Astrocyte (in vitro differentiated cells and primary cell): ENCODE results near the gene ARHGAP26. TPM values are rescaled to one million over a fixed set of nuclear protein-coding genes. Genes with fewer than 3 reads are reported as not detected.

Experiments used
- DNase-seq: peaks from one replicate; pipeline ENCODE4 v3.0.0-alpha.2; 2010; ENCODE audit warnings: low read depth
- FAIRE-seq: peaks from 2 replicates; lab custom pipeline; 2011; peaks lifted over from hg19 to GRCh38; lab: Jason Lieb, UNC
- H2AFZ ChIP-seq: 2 replicates; pipeline ENCODE4 v1.6.0; 2012; ENCODE audit warnings: low read depth, low read length, inconsistent platforms
- H3K27ac ChIP-seq: 2 replicates; pipeline ENCODE4 v1.5.1; 2011; ENCODE audit warnings: low read depth, low read length, inconsistent platforms
- H3K27me3 ChIP-seq: 2 replicates; pipeline ENCODE4 v1.6.0; 2011; ENCODE audit warnings: low read length, inconsistent platforms; ENCODE audit not compliant: insufficient read depth
- H3K36me3 ChIP-seq: 2 replicates; pipeline ENCODE4 v1.5.1; 2011; ENCODE audit warnings: low read length, inconsistent platforms; ENCODE audit not compliant: insufficient read depth
- H3K4me1 ChIP-seq: 2 replicates; pipeline ENCODE4 v1.5.1; 2011; ENCODE audit warnings: low read length, inconsistent platforms; ENCODE audit not compliant: insufficient read depth
- H3K4me2 ChIP-seq: 2 replicates; pipeline ENCODE4 v1.6.0; 2012; ENCODE audit warnings: low read length, inconsistent platforms
- H3K4me3 ChIP-seq: 2 replicates; pipeline ENCODE4 v1.5.1; 2011; ENCODE audit warnings: low read depth, mild to moderate bottlenecking, low read length, inconsistent platforms; ENCODE audit not compliant: insufficient read depth
- H3K79me2 ChIP-seq: 2 replicates; pipeline ENCODE4 v1.6.0; 2012; ENCODE audit warnings: mild to moderate bottlenecking, low read length, inconsistent platforms; ENCODE audit not compliant: insufficient read depth
- H3K9ac ChIP-seq: 2 replicates; pipeline ENCODE4 v1.6.0; 2012; ENCODE audit warnings: mild to moderate bottlenecking, low read length, inconsistent platforms
- H3K9me3 ChIP-seq: 2 replicates; pipeline ENCODE4 v1.5.1; 2012; ENCODE audit warnings: low read depth, mild to moderate bottlenecking, low read length, inconsistent platforms; ENCODE audit not compliant: insufficient read depth
- H4K20me1 ChIP-seq: 2 replicates; pipeline ENCODE4 v1.6.0; 2012; ENCODE audit warnings: low read length, inconsistent platforms; ENCODE audit not compliant: insufficient read depth
- H3K27ac Mint-ChIP-seq: one replicate; pipeline ENCODE4 v1.8.0; 2021; ENCODE audit warnings: mild to moderate bottlenecking, mixed read lengths; ENCODE audit not compliant: unreplicated experiment
- H3K27me3 Mint-ChIP-seq: one replicate; pipeline ENCODE4 v1.8.0; 2021; ENCODE audit warnings: low read depth, mixed read lengths; ENCODE audit not compliant: unreplicated experiment
- H3K36me3 Mint-ChIP-seq: one replicate; pipeline ENCODE4 v1.8.0; 2021; ENCODE audit warnings: low read depth, mixed read lengths; ENCODE audit not compliant: unreplicated experiment
- H3K4me1 Mint-ChIP-seq: one replicate; pipeline ENCODE4 v1.8.0; 2021; ENCODE audit warnings: low read depth, mixed read lengths; ENCODE audit not compliant: unreplicated experiment
- H3K4me3 Mint-ChIP-seq: one replicate; pipeline ENCODE4 v1.8.0; 2021; ENCODE audit warnings: mild to moderate bottlenecking, moderate library complexity, mixed read lengths; ENCODE audit not compliant: unreplicated experiment
- H3K9me3 Mint-ChIP-seq: one replicate; pipeline ENCODE4 v1.8.0; 2021; ENCODE audit warnings: mild to moderate bottlenecking, mixed read lengths; ENCODE audit not compliant: unreplicated experiment
- EZH2 ChIP-seq: IDR thresholded peaks from 2 replicates; pipeline ENCODE4 v1.6.1; 2012; ENCODE audit warnings: mild to moderate bottlenecking, low read length, inconsistent platforms; ENCODE audit not compliant: insufficient read depth
- total RNA-seq: library from RNA; stranded (reverse); gene quantifications from 2 replicates; pipeline ENCODE4 v1.2.1, GENCODE V29; 2021
- TF ChIP-seq, protein P1 (sequence below): IDR thresholded peaks from 2 replicates; pipeline ENCODE4 v1.5.1; 2011; ENCODE audit warnings: low read depth, mild to moderate bottlenecking, inconsistent platforms, low read length, moderate library complexity; ENCODE audit not compliant: insufficient read depth

Gene ARHGAP26
- total RNA-seq, 1 donor from 2014 or later = 5.6 TPM

DNA sequence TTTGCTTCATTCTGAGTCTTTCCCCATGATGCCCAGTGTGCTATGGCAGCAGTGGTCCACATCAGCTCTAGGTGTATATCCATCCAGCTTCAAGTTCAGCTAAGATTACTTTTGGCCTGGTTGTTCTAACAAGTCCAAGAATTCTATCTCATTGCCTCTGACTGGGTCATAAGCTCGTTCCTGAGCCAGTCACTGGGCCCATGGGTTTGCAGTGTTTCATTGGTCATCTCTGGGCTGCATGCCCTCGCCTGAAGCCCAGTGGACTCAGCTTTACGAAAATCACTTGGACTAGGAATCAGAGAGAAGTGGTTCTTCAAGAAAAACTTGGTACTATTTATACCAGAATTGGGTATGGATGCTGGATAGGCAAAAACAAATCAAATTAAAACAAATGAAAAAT, 16.1 kb upstream of the ARHGAP26 start:
- Histone ChIP-seq H3K27me3 (no peaks in the 10 kb centered on the region), H2AFZ (no peak overlapping the region), H3K9me3 (no peaks in the 10 kb centered on the region), H3K27ac (no peak overlapping the region), H3K4me2 (no peak overlapping the region), H4K20me1 (no peaks in the 10 kb centered on the region), H3K4me3 (no peak overlapping the region), H3K4me1 (peaks cover 6% of the 10 kb centered on the region), H3K36me3 (no peaks in the 10 kb centered on the region), H3K9ac (no peak overlapping the region), H3K79me2 (no peaks in the 10 kb centered on the region)
- Mint-ChIP-seq H3K27ac (no peak overlapping the region), H3K27me3 (peaks cover 13% of the 10 kb centered on the region), H3K9me3 (peaks cover 4% of the 10 kb centered on the region), H3K36me3 (no peaks in the 10 kb centered on the region), H3K4me1 (peaks cover 14% of the 10 kb centered on the region), H3K4me3 (no peak overlapping the region)
- no peak for TF ChIP-seq EZH2
- TF ChIP-seq, protein P1, sequence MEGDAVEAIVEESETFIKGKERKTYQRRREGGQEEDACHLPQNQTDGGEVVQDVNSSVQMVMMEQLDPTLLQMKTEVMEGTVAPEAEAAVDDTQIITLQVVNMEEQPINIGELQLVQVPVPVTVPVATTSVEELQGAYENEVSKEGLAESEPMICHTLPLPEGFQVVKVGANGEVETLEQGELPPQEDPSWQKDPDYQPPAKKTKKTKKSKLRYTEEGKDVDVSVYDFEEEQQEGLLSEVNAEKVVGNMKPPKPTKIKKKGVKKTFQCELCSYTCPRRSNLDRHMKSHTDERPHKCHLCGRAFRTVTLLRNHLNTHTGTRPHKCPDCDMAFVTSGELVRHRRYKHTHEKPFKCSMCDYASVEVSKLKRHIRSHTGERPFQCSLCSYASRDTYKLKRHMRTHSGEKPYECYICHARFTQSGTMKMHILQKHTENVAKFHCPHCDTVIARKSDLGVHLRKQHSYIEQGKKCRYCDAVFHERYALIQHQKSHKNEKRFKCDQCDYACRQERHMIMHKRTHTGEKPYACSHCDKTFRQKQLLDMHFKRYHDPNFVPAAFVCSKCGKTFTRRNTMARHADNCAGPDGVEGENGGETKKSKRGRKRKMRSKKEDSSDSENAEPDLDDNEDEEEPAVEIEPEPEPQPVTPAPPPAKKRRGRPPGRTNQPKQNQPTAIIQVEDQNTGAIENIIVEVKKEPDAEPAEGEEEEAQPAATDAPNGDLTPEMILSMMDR = no peak
- FAIRE-seq (peak; percentile 9), DNase-seq (no peak)

DNA sequence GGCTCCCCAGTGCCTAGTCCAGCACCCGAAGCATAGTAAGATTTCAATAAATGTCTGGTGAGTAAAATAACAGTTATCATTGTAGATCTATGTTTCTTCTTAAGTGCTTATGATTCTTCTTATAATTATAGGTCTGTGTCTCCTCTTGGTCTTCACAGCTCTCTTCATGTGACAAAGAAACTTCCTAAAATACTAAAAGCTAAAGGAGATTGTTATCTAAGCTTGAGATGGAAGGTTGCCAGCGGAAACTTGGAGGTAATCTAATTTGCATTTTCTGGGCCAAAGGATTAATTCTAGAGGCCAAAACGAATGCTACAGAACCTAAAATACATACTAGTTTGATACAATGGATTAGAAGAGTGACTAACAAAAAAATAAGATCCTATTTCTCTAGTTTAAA, 13.6 kb upstream of the ARHGAP26 start:
- Mint-ChIP-seq H3K27me3 (peaks cover 13% of the 10 kb centered on the region), H3K4me3 (no peak overlapping the region), H3K4me1 (peaks cover 1% of the 10 kb centered on the region), H3K9me3 (peaks cover 4% of the 10 kb centered on the region), H3K27ac (no peak overlapping the region), H3K36me3 (no peaks in the 10 kb centered on the region)
- DNase-seq (no peak), FAIRE-seq (no peak)
- Histone ChIP-seq H3K79me2 (no peaks in the 10 kb centered on the region), H4K20me1 (no peaks in the 10 kb centered on the region), H2AFZ (no peak overlapping the region), H3K4me1 (no peaks in the 10 kb centered on the region), H3K9ac (no peak overlapping the region), H3K4me2 (no peak overlapping the region), H3K27me3 (no peaks in the 10 kb centered on the region), H3K4me3 (no peak overlapping the region), H3K9me3 (no peaks in the 10 kb centered on the region), H3K36me3 (no peaks in the 10 kb centered on the region), H3K27ac (no peak overlapping the region)
- TF ChIP-seq, protein P1 = no peak
- TF ChIP-seq EZH2 = no peak

DNA sequence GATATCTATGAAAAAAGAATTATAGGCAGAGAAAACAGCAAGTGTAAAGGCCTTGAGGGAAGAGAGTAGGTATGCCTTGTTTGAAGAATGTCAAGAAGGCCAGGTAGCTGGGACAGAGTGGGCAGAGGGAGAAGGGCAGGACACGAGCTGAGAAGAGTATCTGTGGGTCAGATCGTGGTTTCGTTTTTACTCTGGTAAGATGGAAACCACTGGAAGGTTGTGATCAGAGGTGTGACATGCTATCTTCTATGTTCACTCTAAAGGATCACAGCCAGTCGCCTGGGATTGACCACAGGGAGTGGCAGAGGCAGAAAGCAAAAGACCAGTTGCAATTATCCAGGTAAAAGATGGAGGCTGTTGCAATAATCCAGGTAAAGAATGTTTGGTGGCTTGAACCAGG, 12.6 kb upstream of the ARHGAP26 start:
- Mint-ChIP-seq H3K9me3 (peaks cover 4% of the 10 kb centered on the region), H3K27ac (no peak overlapping the region)

More for the DNA sequence above, 12.6 kb upstream of the ARHGAP26 start:
- Histone ChIP-seq H3K4me3 (no peak overlapping the region), H3K36me3 (no peaks in the 10 kb centered on the region), H3K27me3 (no peaks in the 10 kb centered on the region), H3K9ac (no peak overlapping the region), H3K4me1 (no peaks in the 10 kb centered on the region), H3K79me2 (no peaks in the 10 kb centered on the region), H4K20me1 (no peaks in the 10 kb centered on the region), H3K9me3 (no peaks in the 10 kb centered on the region), H2AFZ (no peak overlapping the region), H3K4me2 (no peak overlapping the region), H3K27ac (no peak overlapping the region)
- H3K27me3 Mint-ChIP-seq = peaks cover 13% of the 10 kb centered on the region
- FAIRE-seq = no peak
- H3K36me3 Mint-ChIP-seq = no peaks in the 10 kb centered on the region
- H3K4me1 Mint-ChIP-seq = no peaks in the 10 kb centered on the region
- TF ChIP-seq EZH2 = no peak
- TF ChIP-seq, protein P1 = no peak
- peak overlapping the region; percentile 23 for H3K4me3 Mint-ChIP-seq
- no peak for DNase-seq
